Epithelial cell of esophagus (primary cell): ENCODE data around the gene DGKQ.
"Not testable (repeated sequence)": the region's sequence is repeated elsewhere in the genome, so short reads cannot be mapped to it uniquely, and the experiment has no call there.

Source experiments
- DNase-seq: peaks from one replicate; pipeline ENCODE4 v3.0.0; 2010; ENCODE audit warnings: low read depth
- H3K4me3 ChIP-seq: 2 replicates; pipeline ENCODE4 v1.5.1; 2011; ENCODE audit warnings: mild to moderate bottlenecking, low read length, control low read depth
- TF ChIP-seq, protein P1 (sequence below): IDR thresholded peaks from 2 replicates; pipeline ENCODE4 v1.5.1; 2011; ENCODE audit warnings: low read depth, mild to moderate bottlenecking, low read length, control low read depth, inconsistent platforms; ENCODE audit not compliant: insufficient read depth; ENCODE audit errors: missing control alignments

The DGKQ gene

DNA sequence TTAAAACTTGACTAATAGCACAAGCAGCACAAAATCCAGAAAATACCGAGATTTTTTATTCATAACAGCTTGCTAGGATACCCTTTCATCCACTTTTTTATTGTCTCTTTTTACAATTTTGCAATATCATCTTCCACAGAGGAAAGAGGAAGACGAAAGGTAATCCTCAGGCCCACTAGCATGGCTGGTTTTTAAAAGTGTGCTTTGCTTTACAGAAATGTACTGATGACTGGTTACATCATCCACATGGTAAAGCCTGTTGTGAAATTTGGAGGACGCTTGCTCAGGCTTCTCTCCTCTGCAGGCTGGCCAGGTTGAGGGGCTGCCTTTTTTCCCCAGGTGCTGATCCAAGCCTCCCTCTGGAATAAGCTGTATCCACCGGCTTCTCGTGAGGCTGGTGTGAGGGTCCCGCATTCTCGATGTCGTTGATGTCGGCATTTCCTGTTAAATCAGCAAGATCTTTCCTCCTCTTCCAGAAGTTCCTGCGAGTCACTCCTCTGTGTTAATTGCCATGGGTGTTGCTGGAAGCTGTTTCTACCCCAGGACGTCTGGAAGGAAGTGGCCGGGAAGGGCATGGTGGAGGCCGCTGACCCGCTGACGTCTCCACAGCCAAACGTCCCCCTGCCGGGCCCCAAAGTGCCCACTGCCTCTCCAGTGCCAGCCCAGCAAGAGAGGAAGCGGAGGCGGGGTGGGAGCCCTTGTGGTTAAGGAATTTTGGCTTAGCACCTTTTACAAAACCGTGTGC is 5.8 kb upstream of the DGKQ start:
- no peak overlapping the region for H3K4me3 ChIP-seq
- DNase-seq: peak; percentile 79
- TF ChIP-seq, protein P1, sequence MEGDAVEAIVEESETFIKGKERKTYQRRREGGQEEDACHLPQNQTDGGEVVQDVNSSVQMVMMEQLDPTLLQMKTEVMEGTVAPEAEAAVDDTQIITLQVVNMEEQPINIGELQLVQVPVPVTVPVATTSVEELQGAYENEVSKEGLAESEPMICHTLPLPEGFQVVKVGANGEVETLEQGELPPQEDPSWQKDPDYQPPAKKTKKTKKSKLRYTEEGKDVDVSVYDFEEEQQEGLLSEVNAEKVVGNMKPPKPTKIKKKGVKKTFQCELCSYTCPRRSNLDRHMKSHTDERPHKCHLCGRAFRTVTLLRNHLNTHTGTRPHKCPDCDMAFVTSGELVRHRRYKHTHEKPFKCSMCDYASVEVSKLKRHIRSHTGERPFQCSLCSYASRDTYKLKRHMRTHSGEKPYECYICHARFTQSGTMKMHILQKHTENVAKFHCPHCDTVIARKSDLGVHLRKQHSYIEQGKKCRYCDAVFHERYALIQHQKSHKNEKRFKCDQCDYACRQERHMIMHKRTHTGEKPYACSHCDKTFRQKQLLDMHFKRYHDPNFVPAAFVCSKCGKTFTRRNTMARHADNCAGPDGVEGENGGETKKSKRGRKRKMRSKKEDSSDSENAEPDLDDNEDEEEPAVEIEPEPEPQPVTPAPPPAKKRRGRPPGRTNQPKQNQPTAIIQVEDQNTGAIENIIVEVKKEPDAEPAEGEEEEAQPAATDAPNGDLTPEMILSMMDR: no peak

GRCh38 chr4:976016-976415 is 2.6 kb upstream of the DGKQ start:
- not testable (repeated sequence) for DNase-seq, H3K4me3 ChIP-seq

DNA sequence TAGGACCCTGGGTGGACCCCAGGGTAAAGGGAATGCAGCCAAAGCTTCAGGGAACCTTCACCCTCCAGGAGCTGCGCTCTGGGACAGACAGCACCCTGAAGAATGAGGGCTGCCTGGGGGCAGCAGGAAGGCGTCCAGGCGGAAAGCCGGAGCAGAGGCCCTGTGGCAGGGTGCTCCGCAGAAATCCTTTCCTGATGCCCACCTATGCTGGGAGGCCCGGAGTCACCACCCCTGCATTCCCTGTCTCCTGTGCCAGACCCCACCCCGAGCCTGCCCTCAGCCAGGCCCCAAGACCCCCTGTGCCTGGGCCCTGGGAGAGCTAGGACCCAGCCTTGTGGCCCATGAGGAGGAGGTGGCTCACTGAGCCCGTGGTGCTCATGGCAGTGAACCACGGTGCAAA is 1.3 kb upstream of the DGKQ start:
- TF ChIP-seq, protein P1: no peak
- no peak for DNase-seq
- H3K4me3 ChIP-seq: no peak overlapping the region

- TF ChIP-seq, protein P1: no peak
- DNase-seq: peak; percentile 35
- H3K4me3 ChIP-seq: peak overlapping the region; percentile 60
Measured at GRCh38 chr4:972651-973424, 531 bp downstream of the DGKQ start.

DNA sequence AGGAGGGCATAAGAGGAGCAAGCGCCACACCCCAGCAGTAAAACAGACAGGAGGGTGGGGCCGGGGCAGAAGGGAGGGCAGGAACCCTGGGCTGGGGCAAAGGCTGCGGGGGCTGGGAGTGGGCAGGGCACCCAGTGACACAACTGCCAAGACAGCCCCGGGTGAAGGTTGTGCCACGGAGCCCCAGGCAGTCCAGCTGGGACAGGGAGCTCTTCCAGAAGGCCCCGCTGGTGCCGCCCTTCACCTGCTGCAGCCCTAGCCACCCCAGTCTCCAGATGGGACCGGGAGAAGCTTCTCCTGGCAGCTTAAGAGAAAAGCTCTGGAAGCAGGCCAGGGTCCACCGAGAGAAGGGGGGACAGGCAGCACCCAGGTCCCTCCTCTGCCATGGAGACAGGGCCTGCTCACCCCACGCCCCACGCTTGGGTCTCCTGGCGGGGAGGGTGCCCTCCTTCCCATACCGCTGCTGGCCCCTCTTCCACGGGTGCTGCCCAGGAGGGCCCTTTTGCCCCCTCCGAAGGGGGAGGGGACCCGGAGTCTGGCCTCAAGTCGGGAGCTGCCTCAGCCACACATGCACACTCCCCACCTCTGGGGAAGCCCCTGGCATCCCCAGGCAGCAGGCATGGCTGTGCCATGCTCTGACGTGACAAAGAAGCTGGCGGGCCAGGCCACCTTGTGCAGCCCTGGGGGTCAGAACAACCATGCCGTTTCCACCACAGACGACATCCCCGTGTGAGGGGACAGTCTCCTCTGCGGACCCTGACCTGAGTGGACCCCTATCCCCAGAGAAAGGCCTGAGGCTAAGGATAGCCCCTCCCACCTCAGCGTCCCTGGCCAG is 1.5 kb downstream of the DGKQ start:
- H3K4me3 ChIP-seq: peak overlapping the region; percentile 60
- TF ChIP-seq, protein P1: no peak
- no peak for DNase-seq

- no peak overlapping the region for H3K4me3 ChIP-seq
- TF ChIP-seq, protein P1: no peak
- DNase-seq: peak; percentile 19
Measured at GRCh38 chr4:970854-971520, 2.4 kb downstream of the DGKQ start.
